Mesendoderm (in vitro differentiated cells): ENCODE data around the gene MUSTN1.

Experiments
- DNase-seq: peaks from one replicate; pipeline ENCODE4 v3.0.0; 2013
- H2AK5ac ChIP-seq: 2 replicates; pipeline ENCODE4 v1.6.1; 2013; ENCODE audit warnings: low read length, inconsistent platforms
- H2BK120ac ChIP-seq: 2 replicates; pipeline ENCODE4 v1.6.1; 2013; ENCODE audit warnings: low read depth, mild to moderate bottlenecking, low read length, moderate library complexity, mixed read lengths
- H2BK15ac ChIP-seq: replicated peaks from 2 replicates; pipeline ENCODE4 v1.6.1; 2013; ENCODE audit warnings: low read depth, mild to moderate bottlenecking, moderate library complexity
- H2BK5ac ChIP-seq: 2 replicates; pipeline ENCODE4 v1.6.1; 2013; ENCODE audit warnings: low read length, inconsistent platforms
- H3K18ac ChIP-seq: 2 replicates; pipeline ENCODE4 v1.6.1; 2013; ENCODE audit warnings: mild to moderate bottlenecking, low read length, mixed read lengths
- H3K23ac ChIP-seq: one replicate; pipeline ENCODE4 v1.6.1; 2013; ENCODE audit warnings: low read length
- H3K27ac ChIP-seq: 2 replicates; pipeline ENCODE4 v1.5.1; 2013; ENCODE audit warnings: low read depth, mild to moderate bottlenecking, inconsistent platforms, low read length, moderate library complexity
- H3K27me3 ChIP-seq: 2 replicates; pipeline ENCODE4 v1.6.1; 2013; ENCODE audit warnings: low read length, control low read depth, mild to moderate bottlenecking, inconsistent platforms; ENCODE audit not compliant: insufficient read depth, poor library complexity
- H3K36me3 ChIP-seq: 2 replicates; pipeline ENCODE4 v1.6.1; 2013; ENCODE audit warnings: low read length, inconsistent platforms; ENCODE audit not compliant: control insufficient read depth, insufficient read depth
- H3K4ac ChIP-seq: one replicate; pipeline ENCODE4 v1.6.1; 2013; ENCODE audit warnings: low read depth, mild to moderate bottlenecking, low read length, moderate library complexity
- H3K4me1 ChIP-seq: 2 replicates; pipeline ENCODE4 v1.6.1; 2013; ENCODE audit warnings: low read depth, low read length, inconsistent platforms; ENCODE audit not compliant: control insufficient read depth
- H3K4me2 ChIP-seq: 2 replicates; pipeline ENCODE4 v1.6.1; 2013; ENCODE audit warnings: low read length
- H3K4me3 ChIP-seq: 2 replicates; pipeline ENCODE4 v1.5.1; 2013; ENCODE audit warnings: mild to moderate bottlenecking, low read length
- H3K56ac ChIP-seq: one replicate; pipeline ENCODE4 v1.6.1; 2013; ENCODE audit warnings: low read length
- H3K79me1 ChIP-seq: 2 replicates; pipeline ENCODE4 v1.6.1; 2013; ENCODE audit warnings: low read length, inconsistent platforms
- H3K79me2 ChIP-seq: 2 replicates; pipeline ENCODE4 v1.6.1; 2013; ENCODE audit warnings: mild to moderate bottlenecking, low read length; ENCODE audit not compliant: control insufficient read depth, insufficient read depth
- H3K9ac ChIP-seq: 2 replicates; pipeline ENCODE4 v1.6.1; 2013; ENCODE audit warnings: low read length, inconsistent platforms
- H4K5ac ChIP-seq: one replicate; pipeline ENCODE4 v1.6.1; 2013; ENCODE audit warnings: low read length
- H4K8ac ChIP-seq: one replicate; pipeline ENCODE4 v1.6.1; 2013; ENCODE audit warnings: low read depth, mild to moderate bottlenecking, control low read depth, low read length, moderate library complexity
- WGBS: extraction: QIAGEN DNeasy Blood & Tissue Kit; methylation state at CpG from one replicate; pipeline ENCODE4 v1.1.7; 2013; ENCODE audit warnings: low lambda C conversion rate, missing lambda C conversion rate; ENCODE audit not compliant: insufficient coverage; ENCODE audit errors: extremely low coverage; 5-methylcytosine and 5-hydroxymethylcytosine counted together

The MUSTN1 gene

GRCh38 chr3:52827441-52827840 is 7.4 kb downstream of the MUSTN1 start:
- Histone ChIP-seq H3K27me3 (no peaks in the 10 kb centered on the region), H2AK5ac (no peak overlapping the region), H2BK120ac (no peak overlapping the region), H3K23ac (no peak overlapping the region), H3K79me1 (no peaks in the 10 kb centered on the region), H3K18ac (no peak overlapping the region), H3K56ac (no peak overlapping the region), H3K9ac (no peak overlapping the region), H2BK15ac (no peak overlapping the region), H3K79me2 (no peaks in the 10 kb centered on the region), H4K5ac (no peak overlapping the region), H4K8ac (no peak overlapping the region), H3K4me1 (no peaks in the 10 kb centered on the region), H3K4ac (no peak overlapping the region), H3K36me3 (no peaks in the 10 kb centered on the region), H3K4me3 (no peak overlapping the region), H2BK5ac (no peak overlapping the region), H3K27ac (no peak overlapping the region), H3K4me2 (no peak overlapping the region)
- DNase-seq, result no peak
- no CpG with 5 or more reads among the region's 9 CpGs for WGBS

GRCh38 chr3:52824037-52824436 is 10.8 kb downstream of the MUSTN1 start:
- Histone ChIP-seq H3K27ac (no peak overlapping the region), H3K18ac (no peak overlapping the region), H4K5ac (no peak overlapping the region), H3K4me1 (no peaks in the 10 kb centered on the region), H3K23ac (no peak overlapping the region), H3K36me3 (no peaks in the 10 kb centered on the region), H2AK5ac (no peak overlapping the region), H3K4me3 (no peak overlapping the region), H3K9ac (no peak overlapping the region), H3K4ac (no peak overlapping the region), H3K4me2 (no peak overlapping the region), H2BK15ac (no peak overlapping the region), H3K79me2 (no peaks in the 10 kb centered on the region), H4K8ac (no peak overlapping the region), H2BK5ac (no peak overlapping the region), H3K27me3 (no peaks in the 10 kb centered on the region), H3K56ac (no peak overlapping the region), H3K79me1 (no peaks in the 10 kb centered on the region), H2BK120ac (no peak overlapping the region)
- no peak for DNase-seq
- WGBS, result no CpG with 5 or more reads among the region's 10 CpGs

- Histone ChIP-seq H2BK5ac (no peak overlapping the region), H3K18ac (no peak overlapping the region), H3K36me3 (no peaks in the 10 kb centered on the region), H3K27me3 (no peaks in the 10 kb centered on the region), H4K5ac (no peak overlapping the region), H3K23ac (no peak overlapping the region), H2AK5ac (no peak overlapping the region), H3K4me2 (no peak overlapping the region), H3K4me3 (no peak overlapping the region), H3K79me2 (no peaks in the 10 kb centered on the region), H3K4me1 (no peaks in the 10 kb centered on the region), H3K56ac (no peak overlapping the region), H3K4ac (no peak overlapping the region), H2BK15ac (no peak overlapping the region), H2BK120ac (no peak overlapping the region), H3K79me1 (no peaks in the 10 kb centered on the region), H4K8ac (no peak overlapping the region), H3K9ac (no peak overlapping the region), H3K27ac (no peak overlapping the region)
- no CpG with 5 or more reads among the region's 5 CpGs for WGBS
- no peak for DNase-seq
These were observed 12.5 kb downstream of the MUSTN1 start for GRCh38 chr3:52822363-52822762.

GRCh38 chr3:52820736-52821135 is 14.1 kb downstream of the MUSTN1 start:
- no peak overlapping the region for H2BK15ac ChIP-seq
- no peak overlapping the region for H3K56ac ChIP-seq
- no peaks in the 10 kb centered on the region for H3K27me3 ChIP-seq
- no peak overlapping the region for H2AK5ac ChIP-seq
- H3K9ac ChIP-seq, result no peak overlapping the region
- H3K18ac ChIP-seq, result no peak overlapping the region
- H4K5ac ChIP-seq, result no peak overlapping the region
- H3K4me2 ChIP-seq, result no peak overlapping the region
- no peaks in the 10 kb centered on the region for H3K79me2 ChIP-seq
- no CpG with 5 or more reads among the region's 11 CpGs for WGBS
- H3K4ac ChIP-seq, result no peak overlapping the region
- H3K79me1 ChIP-seq, result no peaks in the 10 kb centered on the region
- no peak overlapping the region for H2BK5ac ChIP-seq
- no peaks in the 10 kb centered on the region for H3K36me3 ChIP-seq
- DNase-seq, result peak; percentile 72
- no peak overlapping the region for H3K4me3 ChIP-seq
- H3K23ac ChIP-seq, result no peak overlapping the region
- no peak overlapping the region for H3K27ac ChIP-seq
- H4K8ac ChIP-seq, result no peak overlapping the region
- no peak overlapping the region for H2BK120ac ChIP-seq
- no peaks in the 10 kb centered on the region for H3K4me1 ChIP-seq

- Histone ChIP-seq H4K5ac (no peak overlapping the region), H3K4me2 (no peak overlapping the region), H3K79me2 (no peaks in the 10 kb centered on the region), H3K79me1 (no peaks in the 10 kb centered on the region), H2BK120ac (no peak overlapping the region), H3K27ac (no peak overlapping the region), H3K23ac (no peak overlapping the region), H3K9ac (no peak overlapping the region), H3K18ac (no peak overlapping the region), H3K56ac (no peak overlapping the region), H3K27me3 (no peaks in the 10 kb centered on the region), H3K36me3 (no peaks in the 10 kb centered on the region), H4K8ac (no peak overlapping the region), H2BK15ac (no peak overlapping the region), H2AK5ac (no peak overlapping the region), H2BK5ac (no peak overlapping the region), H3K4me1 (no peaks in the 10 kb centered on the region), H3K4me3 (no peak overlapping the region), H3K4ac (no peak overlapping the region)
- WGBS, result no CpG with 5 or more reads among the region's 2 CpGs
- DNase-seq, result no peak
These were observed 14.9 kb downstream of the MUSTN1 start for GRCh38 chr3:52819936-52820335.

GRCh38 chr3:52817860-52818259 is 17.0 kb downstream of the MUSTN1 start:
- no CpG with 5 or more reads among the region's 7 CpGs for WGBS
- Histone ChIP-seq H3K36me3 (no peaks in the 10 kb centered on the region), H3K56ac (no peak overlapping the region), H3K79me2 (no peaks in the 10 kb centered on the region), H4K8ac (no peak overlapping the region), H3K4me3 (no peak overlapping the region), H2BK15ac (no peak overlapping the region), H3K4me1 (no peaks in the 10 kb centered on the region), H3K18ac (no peak overlapping the region), H3K79me1 (no peaks in the 10 kb centered on the region), H4K5ac (no peak overlapping the region), H3K27me3 (no peaks in the 10 kb centered on the region), H3K4me2 (no peak overlapping the region), H3K4ac (no peak overlapping the region), H2AK5ac (no peak overlapping the region), H3K23ac (no peak overlapping the region), H3K9ac (no peak overlapping the region), H3K27ac (no peak overlapping the region), H2BK120ac (no peak overlapping the region), H2BK5ac (no peak overlapping the region)
- no peak for DNase-seq
